Loucy (cell line): ENCODE results near the gene TMEFF1.

Source experiments
- CTCF ChIP-seq: fragments of 200-600 bp; sonication (generic); conservative IDR thresholded peaks from 2 replicates; pipeline ENCODE4 v1.5.1; 2014; ENCODE audit warnings: mild to moderate bottlenecking, antibody characterized with exemption, low read length
- EZH2phosphoT487 ChIP-seq: fragments of 200-600 bp; IDR thresholded peaks from 2 replicates; pipeline ENCODE4 v1.6.1; 2018; ENCODE audit warnings: antibody characterized with exemption, mild to moderate bottlenecking, moderate library complexity, borderline replicate concordance

GRCh38 chr9:100591139-100591538 is 118.2 kb downstream of the TMEFF1 start:
- TF ChIP-seq CTCF (no peak), EZH2phosphoT487 (no peak)
